ENCODE data around the gene FN3K. TPM values are rescaled to one million over a fixed set of nuclear protein-coding genes. Genes with fewer than 3 reads are reported as not detected.

Gene FN3K
- polyA plus RNA-seq (2012; ENCODE audit: insufficient read length, low read depth) = 82.7 TPM

GRCh38 chr17:82734987-82735866 lies at the start of gene FN3K:
Gene FN3K (plus strand): TSS chr17:82735615. CDS start chr17:82735637, 22 bp downstream.
- no peak for TF ChIP-seq SIN3A (IDR thresholded peaks at IDR 0.05; ENCODE audit: borderline replicate concordance, insufficient read depth, low read length)
- peak; percentile 70 for TF ChIP-seq POLR2AphosphoS5 (IDR thresholded peaks at IDR 0.05; ENCODE audit: low read depth, low read length)

DNA sequence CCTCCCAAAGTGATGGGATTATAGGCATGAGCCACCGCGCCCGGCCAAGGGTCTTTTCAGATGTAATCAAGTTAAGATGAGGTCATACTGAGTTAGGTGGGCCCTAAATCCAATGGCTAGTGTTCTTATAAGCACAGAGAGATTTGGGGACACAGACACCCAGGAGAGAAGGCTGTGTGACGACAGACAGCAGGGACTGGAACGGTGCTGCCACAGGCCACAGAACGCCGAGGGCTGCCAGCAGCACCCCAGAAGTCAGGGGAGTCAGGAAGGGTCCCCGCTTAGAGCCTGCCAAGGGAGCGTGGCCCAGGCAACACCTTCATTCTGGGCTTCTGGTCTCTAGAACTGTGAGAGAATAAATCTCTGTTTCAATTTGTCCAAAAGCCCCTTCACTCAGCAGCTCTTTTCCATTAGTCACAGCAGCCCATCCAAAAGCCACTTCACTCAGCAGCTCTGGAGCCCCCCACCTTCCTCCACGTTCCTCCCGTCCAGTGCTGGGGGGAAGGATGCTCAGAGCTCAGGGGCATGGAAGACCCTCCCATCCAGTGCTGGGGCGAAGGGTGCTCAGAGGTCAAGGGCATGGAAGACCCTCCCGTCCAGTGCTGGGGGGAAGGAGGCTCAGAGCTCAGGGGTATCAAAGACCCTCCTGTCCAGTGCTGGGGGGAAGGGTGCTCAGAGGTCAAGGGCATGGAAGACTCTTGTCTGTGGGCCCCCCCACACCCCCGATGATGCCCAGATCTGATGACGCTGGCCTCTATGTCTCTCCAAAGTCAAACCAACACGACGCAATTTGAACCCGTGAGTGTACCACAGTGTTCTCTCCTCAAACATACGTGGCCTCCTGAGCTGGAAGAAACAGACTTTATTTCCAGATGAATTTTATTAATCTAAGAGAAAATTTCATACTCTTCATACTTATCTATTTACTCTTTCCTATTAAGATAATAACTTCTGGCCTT lies 48.8 kb upstream of the FN3K start:
- TF ChIP-seq TAF1 (IDR thresholded peaks at IDR 0.05; ENCODE audit: borderline replicate concordance, insufficient read depth, low read length) = no peak
- no peak for TF ChIP-seq POLR2AphosphoS5 (IDR thresholded peaks at IDR 0.05; ENCODE audit: low read depth, low read length)
- TF ChIP-seq, protein P1, sequence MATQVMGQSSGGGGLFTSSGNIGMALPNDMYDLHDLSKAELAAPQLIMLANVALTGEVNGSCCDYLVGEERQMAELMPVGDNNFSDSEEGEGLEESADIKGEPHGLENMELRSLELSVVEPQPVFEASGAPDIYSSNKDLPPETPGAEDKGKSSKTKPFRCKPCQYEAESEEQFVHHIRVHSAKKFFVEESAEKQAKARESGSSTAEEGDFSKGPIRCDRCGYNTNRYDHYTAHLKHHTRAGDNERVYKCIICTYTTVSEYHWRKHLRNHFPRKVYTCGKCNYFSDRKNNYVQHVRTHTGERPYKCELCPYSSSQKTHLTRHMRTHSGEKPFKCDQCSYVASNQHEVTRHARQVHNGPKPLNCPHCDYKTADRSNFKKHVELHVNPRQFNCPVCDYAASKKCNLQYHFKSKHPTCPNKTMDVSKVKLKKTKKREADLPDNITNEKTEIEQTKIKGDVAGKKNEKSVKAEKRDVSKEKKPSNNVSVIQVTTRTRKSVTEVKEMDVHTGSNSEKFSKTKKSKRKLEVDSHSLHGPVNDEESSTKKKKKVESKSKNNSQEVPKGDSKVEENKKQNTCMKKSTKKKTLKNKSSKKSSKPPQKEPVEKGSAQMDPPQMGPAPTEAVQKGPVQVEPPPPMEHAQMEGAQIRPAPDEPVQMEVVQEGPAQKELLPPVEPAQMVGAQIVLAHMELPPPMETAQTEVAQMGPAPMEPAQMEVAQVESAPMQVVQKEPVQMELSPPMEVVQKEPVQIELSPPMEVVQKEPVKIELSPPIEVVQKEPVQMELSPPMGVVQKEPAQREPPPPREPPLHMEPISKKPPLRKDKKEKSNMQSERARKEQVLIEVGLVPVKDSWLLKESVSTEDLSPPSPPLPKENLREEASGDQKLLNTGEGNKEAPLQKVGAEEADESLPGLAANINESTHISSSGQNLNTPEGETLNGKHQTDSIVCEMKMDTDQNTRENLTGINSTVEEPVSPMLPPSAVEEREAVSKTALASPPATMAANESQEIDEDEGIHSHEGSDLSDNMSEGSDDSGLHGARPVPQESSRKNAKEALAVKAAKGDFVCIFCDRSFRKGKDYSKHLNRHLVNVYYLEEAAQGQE (IDR thresholded peaks at IDR 0.05; ENCODE audit: insufficient read depth in 1 of 2, low read depth in 2 of 2, low read length in 2 of 2) = no peak

DNA sequence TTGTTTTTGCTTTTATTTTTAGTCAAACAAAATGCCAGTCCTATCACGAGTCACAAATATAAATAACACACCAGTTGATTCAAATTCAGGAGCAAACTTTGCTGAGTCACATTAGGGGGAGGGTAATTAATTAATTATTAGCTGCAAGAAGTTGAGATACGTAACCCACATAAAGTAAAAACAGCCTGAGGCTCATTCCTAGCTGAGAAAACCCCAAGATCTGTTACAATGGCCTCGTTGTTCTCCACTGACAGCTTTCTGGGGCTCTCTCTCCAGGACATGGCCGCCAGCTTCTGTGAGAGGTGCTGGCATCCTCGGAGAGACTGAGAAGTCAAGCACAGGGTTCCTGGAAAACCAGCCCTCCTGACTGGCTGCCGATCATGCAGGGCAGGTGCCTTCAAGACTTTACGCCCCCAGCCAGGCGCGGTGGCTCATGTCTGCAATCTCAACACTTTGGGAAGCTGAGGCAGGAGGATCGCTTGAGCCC lies 48.0 kb upstream of the FN3K start:
- TF ChIP-seq FOXP2 (optimal IDR thresholded peaks at IDR 0.05; ENCODE audit: borderline replicate concordance, extremely low read depth, extremely low read length, insufficient read depth) = no peak
- no peak for TF ChIP-seq SIN3A (IDR thresholded peaks at IDR 0.05; ENCODE audit: borderline replicate concordance, insufficient read depth, low read length)
- TF ChIP-seq POLR2AphosphoS5 (IDR thresholded peaks at IDR 0.05; ENCODE audit: low read depth, low read length) = no peak
- TF ChIP-seq, protein P1 (IDR thresholded peaks at IDR 0.05; ENCODE audit: insufficient read depth in 1 of 2, low read depth in 2 of 2, low read length in 2 of 2) = no peak
- TF ChIP-seq TAF1 (IDR thresholded peaks at IDR 0.05; ENCODE audit: borderline replicate concordance, insufficient read depth, low read length) = no peak

GRCh38 chr17:82687871-82688270 lies 47.5 kb upstream of the FN3K start:
- TF ChIP-seq POLR2AphosphoS5 (IDR thresholded peaks at IDR 0.05; ENCODE audit: low read depth, low read length) (no peak), TAF1 (IDR thresholded peaks at IDR 0.05; ENCODE audit: borderline replicate concordance, insufficient read depth, low read length) (no peak), SIN3A (IDR thresholded peaks at IDR 0.05; ENCODE audit: borderline replicate concordance, insufficient read depth, low read length) (no peak)

DNA sequence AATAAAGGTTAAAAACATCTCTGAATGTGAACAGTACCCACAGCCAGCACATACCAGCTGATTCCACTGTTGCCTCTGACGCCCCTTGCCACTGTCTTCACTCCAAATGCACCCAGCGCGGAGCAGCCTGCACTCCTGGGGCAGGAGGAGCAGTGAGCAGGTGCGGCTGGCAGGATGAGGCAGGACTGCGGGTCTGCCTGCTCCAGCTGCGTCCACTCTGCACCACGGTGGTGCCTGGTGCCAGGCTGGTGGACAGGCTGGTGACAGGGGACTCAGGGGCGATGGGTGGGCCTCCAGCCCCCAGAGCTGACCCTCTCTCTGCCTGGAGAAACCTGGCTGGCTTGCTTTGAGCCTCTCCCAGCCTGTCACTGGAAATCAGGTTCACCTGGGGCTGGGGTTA lies 46.3 kb upstream of the FN3K start:
- TF ChIP-seq POLR2AphosphoS5 (IDR thresholded peaks at IDR 0.05; ENCODE audit: low read depth, low read length) (no peak), SIN3A (IDR thresholded peaks at IDR 0.05; ENCODE audit: borderline replicate concordance, insufficient read depth, low read length) (no peak)
- TF ChIP-seq, protein P1 (IDR thresholded peaks at IDR 0.05; ENCODE audit: insufficient read depth in 1 of 2, low read depth in 2 of 2, low read length in 2 of 2) = no peak

Measured in PFSK-1 (cell line).